Hepatocyte (in vitro differentiated cells): Measurements from ENCODE around the gene FCHSD2.

Source experiments
- EZH2 ChIP-seq: fragments of 200-600 bp; sonication (generic); IDR thresholded peaks from 2 replicates; pipeline ENCODE4 v1.6.1; 2016; ENCODE audit warnings: antibody characterized with exemption, mild to moderate bottlenecking, borderline replicate concordance
- EZH2phosphoT487 ChIP-seq: fragments of 200-600 bp; sonication (generic); IDR thresholded peaks from one replicate; pipeline ENCODE4 v1.6.1; 2018; ENCODE audit warnings: antibody characterized with exemption, mild to moderate bottlenecking, low read depth, moderate library complexity; ENCODE audit not compliant: unreplicated experiment, severe bottlenecking
- TF ChIP-seq, protein P1 (sequence below): fragments of 200-600 bp; sonication (generic); IDR thresholded peaks from 2 replicates; pipeline ENCODE4 v1.5.1; 2016; ENCODE audit warnings: antibody characterized with exemption, mild to moderate bottlenecking; ENCODE audit not compliant: poor library complexity

DNA sequence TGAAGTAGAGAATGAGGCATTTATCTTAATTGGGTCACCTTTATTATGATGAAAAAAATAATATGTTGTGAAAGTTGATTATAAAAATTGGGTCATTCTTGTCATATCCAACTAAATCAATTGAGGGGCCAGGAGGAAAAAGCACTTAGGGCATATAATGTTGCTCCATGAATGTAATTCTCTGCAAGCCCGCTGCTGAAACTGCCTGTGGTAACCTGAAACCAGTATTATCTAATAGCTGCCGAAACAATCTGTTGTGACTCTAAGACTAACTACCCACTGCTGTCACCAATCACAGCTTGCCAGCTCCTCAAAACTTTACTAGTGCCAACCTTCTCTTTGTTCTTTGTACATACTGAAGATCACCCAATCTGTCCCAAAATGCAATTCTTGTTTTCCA lies 212.1 kb downstream of the FCHSD2 start:
- TF ChIP-seq, protein P1, sequence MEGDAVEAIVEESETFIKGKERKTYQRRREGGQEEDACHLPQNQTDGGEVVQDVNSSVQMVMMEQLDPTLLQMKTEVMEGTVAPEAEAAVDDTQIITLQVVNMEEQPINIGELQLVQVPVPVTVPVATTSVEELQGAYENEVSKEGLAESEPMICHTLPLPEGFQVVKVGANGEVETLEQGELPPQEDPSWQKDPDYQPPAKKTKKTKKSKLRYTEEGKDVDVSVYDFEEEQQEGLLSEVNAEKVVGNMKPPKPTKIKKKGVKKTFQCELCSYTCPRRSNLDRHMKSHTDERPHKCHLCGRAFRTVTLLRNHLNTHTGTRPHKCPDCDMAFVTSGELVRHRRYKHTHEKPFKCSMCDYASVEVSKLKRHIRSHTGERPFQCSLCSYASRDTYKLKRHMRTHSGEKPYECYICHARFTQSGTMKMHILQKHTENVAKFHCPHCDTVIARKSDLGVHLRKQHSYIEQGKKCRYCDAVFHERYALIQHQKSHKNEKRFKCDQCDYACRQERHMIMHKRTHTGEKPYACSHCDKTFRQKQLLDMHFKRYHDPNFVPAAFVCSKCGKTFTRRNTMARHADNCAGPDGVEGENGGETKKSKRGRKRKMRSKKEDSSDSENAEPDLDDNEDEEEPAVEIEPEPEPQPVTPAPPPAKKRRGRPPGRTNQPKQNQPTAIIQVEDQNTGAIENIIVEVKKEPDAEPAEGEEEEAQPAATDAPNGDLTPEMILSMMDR, result no peak
- TF ChIP-seq EZH2phosphoT487 (no peak), EZH2 (no peak)
